ENCODE data around the gene ESRRA.

Gene ESRRA

DNA sequence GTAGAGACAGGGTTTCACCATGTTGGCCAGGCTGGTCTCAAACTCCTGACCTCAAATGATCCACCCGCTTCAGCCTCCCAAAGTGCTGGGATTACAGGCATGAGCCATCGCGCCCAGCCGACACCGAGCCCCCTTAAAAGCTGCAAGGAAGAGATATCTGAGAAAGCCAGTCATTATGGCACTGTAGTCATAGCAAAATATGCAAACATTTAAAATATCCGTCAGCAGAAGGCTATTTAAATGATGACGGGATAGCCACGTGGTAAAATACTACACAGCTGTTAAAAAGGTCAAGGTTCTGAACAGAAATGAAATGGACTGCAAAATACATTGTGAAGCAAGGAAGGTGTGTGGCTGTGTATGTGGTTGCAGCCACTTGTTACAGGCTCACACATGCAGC, 28.2 kb downstream of the ESRRA start:
- no peak for DNase-seq (ENCODE audit: low spot score)

DNA sequence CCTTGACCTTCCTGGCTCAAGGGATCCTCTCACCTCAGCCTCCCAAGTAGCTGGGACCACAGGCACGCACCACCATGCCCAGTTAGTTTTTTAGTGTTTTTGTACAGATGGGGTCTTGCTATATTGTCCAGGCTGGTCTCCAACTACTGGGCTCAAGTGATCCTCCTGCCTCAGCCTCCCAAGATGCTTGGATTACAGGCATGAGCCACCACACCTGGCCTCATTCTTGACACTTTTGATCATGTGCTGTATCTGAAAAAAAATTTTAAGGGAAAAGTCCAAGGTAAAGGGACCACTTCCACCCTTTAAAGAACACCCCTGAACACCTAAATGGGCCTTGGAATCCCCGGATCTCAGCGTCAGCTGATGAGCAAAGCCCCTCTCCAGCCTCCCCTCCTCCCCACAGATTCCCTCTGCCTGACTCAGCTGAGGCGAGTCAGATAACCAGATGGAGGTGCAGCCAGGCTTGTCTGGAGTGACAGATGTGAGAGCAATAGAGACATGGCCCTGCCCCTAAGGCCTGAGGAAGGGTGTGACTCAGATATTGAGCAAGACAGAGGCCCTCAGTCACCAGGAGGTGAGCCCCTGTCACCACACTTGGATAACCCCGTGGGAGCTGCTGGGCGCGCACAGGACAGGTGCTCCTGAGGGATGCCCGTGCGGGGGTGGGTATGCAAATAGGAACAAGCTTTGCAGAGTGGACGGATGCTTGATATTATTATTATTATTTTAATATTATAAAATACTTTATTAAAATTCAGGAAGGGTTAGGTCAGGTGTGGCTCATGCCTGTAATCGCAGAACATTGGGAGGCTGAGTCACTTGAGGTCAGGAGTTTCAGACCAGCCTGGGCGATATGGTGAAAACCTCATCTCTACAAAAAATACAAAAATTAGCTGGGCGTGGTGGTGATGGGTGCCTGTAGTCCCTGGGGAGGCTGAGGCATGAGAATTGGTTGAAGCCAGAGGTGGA, 29.7 kb downstream of the ESRRA start:
- no peak for DNase-seq (ENCODE audit: low spot score)

- DNase-seq (ENCODE audit: low spot score), result no peak
Observed at GRCh38 chr11:64337538-64338249, 32.4 kb downstream of the ESRRA start.

DNA sequence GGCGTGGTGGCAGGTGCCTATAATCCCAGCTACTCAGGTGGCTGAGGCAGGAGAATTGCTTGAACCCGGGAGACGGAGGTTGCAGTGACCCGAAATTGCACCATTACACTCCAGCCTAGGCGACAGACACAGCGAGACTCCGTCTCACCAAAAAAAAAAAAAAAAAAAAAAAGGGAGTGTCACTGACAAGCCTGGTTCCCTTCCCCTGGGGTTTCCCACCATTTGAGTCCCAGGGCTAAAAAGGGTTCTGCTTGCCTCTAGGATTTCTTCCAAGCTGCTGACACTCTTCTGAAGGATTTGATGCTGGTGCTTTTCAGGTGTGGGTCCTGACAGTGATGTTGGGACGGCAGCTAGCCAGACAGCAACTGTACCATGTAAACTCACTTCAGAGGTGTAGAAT, 33.4 kb downstream of the ESRRA start:
- DNase-seq (ENCODE audit: low spot score), result no peak

- DNase-seq (ENCODE audit: low spot score), result no peak
Observed at GRCh38 chr11:64339286-64339685, 34.0 kb downstream of the ESRRA start.

- no peak for DNase-seq (ENCODE audit: low spot score)
Observed at GRCh38 chr11:64339754-64340408, 34.6 kb downstream of the ESRRA start, which contains the start of gene CCDC88B. TSS of gene CCDC88B (plus strand) at chr11:64340204. CDS start at chr11:64340267, 63 bp downstream.

- no peak for DNase-seq (ENCODE audit: low spot score)
Observed at GRCh38 chr11:64340671-64341335, 35.5 kb downstream of the ESRRA start.

DNA sequence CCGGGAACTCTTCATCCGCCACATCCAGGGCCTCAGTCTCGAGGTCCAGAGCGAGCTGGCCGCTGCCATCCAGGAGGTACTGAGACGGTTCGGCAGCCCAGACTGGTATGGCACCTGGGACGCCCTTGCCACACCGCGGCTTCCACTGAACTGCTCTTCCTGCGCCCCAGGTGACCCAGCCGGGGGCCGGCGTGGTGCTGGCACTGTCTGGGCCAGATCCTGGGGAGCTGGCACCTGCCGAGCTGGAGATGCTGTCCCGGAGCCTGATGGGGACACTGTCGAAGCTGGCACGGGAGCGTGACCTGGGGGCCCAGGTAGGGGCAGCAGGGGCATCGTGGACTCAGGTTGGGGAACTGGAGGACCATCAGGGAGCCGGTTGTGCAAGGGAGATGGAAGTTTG, 36.1 kb downstream of the ESRRA start:
- no peak for DNase-seq (ENCODE audit: low spot score)

DNA sequence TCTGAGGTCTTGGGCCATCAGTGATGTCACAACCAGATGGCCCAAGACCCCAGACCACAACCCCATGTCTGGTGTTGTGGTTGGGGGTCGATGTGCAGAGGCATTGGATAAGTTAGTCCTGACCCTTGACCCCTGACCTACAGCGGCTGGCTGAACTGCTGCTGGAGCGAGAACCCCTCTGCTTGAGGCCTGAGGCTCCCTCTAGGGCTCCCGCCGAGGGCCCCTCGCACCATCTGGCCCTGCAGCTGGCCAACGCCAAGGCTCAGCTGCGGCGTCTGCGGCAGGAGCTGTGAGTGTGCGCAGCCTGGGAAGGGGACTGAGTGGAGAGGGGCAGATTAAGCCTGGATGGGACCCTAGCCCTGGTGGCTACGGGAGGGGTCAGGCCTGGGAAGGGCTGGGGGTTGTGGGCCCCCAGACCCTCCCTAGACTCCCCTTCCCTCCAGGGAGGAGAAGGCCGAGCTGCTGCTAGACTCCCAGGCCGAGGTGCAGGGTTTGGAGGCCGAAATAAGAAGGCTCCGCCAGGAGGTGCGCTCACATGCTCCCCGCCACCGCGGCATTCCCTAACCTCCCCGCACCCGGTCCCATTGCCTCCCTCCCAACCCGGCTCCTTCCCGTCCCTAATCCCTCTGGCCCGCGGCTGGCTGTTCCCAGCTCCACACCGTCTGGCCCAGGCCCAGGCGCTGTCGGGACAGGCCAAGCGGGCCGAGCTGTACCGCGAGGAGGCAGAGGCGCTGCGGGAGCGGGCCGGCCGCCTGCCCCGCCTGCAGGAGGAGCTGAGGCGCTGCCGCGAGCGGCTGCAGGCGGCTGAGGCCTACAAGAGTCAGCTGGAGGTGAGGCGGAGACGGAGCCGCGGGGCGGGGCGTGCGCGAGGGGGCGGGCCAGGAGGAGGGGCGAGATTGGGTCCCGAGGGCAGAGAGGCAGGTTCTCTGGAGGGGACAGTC, 36.8 kb downstream of the ESRRA start:
- peak; percentile 90 for DNase-seq (ENCODE audit: low spot score)

DNA sequence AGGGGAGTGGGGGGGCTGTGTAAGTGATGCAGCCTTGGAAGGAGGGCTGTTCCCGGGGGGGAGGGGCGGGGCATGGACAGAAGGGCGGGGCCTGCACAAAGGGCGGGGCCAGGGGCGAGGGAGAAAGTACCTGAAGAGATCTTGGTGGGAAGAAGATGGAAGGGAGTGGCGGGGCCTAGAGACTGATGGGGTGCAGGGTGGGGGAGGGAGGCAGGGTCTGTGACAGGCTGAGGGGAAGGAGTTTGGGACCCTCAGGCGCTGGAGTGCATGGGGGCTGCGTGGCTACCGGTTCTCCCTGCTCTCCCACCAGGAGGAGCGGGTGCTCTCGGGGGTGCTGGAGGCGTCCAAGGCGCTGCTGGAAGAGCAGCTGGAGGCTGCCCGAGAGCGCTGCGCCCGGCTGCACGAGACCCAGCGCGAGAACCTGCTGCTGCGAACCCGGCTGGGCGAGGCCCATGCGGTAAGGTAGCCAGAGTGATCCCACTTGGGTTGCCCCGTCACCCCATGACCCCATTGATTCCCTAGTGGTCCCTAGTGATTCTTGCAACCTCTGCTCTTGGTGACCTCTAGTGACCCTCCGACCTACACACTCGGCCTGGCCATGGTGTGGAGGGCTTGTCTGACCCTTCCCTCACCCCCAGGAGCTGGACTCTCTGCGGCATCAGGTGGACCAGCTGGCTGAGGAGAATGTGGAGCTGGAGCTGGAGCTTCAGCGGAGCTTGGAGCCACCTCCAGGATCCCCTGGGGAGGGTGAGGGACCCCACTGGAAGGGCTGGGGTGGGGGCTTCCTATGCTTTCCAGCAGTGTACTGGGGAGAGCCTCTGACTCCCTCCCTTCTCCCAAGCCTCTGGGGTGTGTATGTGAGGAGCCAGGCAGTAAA, 37.8 kb downstream of the ESRRA start:
- DNase-seq (ENCODE audit: low spot score), result no peak

- no peak for DNase-seq (ENCODE audit: low spot score)
Observed at GRCh38 chr11:64343767-64344559, 38.6 kb downstream of the ESRRA start.

GRCh38 chr11:64344787-64345186, 39.5 kb downstream of the ESRRA start:
- DNase-seq (ENCODE audit: low spot score), result no peak

DNA sequence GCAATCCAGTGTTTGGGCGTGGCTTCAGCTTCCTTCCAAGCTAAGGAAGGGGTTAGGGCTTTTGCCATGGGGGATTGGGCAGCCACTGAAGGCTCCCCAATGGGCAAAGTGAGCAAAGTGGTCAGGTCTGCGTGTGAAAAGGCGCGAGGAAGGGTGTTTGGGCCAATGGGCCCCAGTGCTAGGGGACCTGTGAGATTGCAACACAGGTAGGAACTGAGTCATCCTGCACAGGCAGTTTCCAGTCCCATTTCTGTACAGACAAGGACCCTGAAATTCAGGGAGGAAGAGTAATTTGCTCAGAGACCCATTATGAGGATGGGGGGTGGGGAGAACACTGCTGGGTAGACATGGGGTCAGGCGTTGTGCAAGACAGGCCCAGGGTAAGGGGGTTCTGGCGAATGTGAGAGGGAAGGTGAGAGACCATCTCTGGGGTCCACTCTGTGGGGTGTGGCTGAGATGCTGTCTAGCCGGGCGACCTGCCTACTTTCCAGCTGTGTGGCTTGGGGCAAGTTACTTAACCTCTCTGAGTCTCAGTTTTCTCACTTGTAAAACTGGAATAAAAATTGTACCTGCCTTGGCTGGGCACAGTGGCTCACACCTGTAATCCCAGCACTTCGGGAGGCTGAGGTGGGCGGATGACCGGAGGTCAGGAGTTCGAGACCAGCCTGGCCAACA, 42.0 kb downstream of the ESRRA start:
- DNase-seq (ENCODE audit: low spot score), result no peak

DNA sequence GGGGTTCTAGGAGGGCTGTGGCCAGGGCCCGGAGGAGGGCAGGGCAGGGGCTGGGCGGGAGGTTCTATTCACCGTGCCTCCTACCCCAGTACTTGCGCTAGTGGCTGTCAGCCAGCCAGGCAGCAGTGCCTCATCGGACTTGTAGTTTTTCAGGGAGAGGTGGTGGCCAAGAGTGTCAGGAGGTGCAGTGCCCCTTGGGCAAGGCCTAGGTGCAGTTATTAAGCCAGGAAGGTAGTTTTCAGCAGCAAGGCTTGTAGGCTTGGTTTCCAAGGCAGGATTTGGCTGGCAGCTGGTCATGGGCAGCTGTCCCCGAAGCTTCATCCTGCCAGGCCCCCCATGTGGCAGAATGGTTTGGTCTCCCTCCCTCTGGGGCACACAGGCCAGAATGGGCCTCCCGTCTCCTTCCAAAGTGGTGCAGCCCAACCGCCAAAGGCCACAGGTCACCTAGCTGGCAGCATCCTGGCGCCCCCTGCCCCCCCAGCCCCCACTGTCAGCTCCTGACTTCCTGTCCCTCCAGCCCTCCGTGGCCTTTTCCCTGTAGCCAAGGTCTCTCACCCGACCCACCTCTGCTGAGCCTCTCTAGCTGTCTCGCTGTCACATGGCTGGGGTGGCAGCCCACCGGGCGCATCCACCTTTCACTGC, 43.2 kb downstream of the ESRRA start:
- DNase-seq (ENCODE audit: low spot score), result peak; percentile 63

- no peak for DNase-seq (ENCODE audit: low spot score)
Observed at GRCh38 chr11:64349025-64349387, 43.7 kb downstream of the ESRRA start.

DNA sequence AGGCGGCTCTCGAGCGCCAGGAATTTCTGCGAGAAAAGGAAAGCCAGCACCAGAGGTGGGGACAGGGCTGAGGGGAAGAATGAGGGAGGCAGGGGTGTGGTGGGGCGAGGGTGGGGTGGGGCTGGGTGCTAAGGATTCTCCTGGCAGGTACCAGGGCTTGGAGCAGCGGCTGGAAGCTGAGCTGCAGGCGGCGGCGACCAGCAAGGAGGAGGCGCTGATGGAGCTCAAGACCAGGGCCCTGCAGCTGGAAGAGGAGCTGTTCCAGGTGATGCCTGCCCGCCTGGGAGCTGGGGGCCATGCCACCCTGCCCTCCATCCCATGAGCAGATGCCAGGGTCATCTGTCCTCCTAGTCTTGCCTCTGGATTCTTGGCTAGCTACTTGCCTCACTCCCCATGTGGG, 44.1 kb downstream of the ESRRA start:
- no peak for DNase-seq (ENCODE audit: low spot score)

DNA sequence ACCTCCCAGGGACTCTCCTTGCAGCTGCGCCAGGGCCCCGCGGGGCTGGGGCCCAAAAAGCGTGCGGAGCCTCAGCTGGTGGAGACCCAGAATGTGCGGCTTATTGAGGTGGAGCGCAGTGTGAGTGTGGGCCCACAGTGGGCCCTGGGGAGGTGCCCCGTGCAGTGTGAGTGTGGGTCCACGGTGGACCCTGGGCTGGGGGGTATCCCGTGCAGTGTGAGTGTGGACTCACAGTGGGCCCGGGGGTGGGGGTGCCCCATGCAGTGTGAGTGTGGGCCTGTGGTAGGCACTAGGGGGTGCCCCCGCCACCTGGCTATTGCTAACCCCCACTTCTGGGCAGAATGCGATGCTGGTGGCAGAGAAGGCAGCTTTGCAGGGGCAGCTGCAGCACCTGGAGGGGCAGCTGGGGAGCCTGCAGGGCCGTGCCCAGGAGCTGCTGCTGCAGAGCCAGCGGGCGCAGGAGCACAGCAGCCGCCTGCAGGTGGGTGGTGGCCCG, 45.9 kb downstream of the ESRRA start:
- DNase-seq (ENCODE audit: low spot score), result no peak
